H1 (cell line): ENCODE data around the gene HAND1. TPM values are rescaled to one million over a fixed set of nuclear protein-coding genes. Genes with fewer than 3 reads are reported as not detected.

Source experiments
- CTCF ChIA-PET: fragments of 300-600 bp; sonication (Branson Sonifier 250); formaldehyde crosslinking; loops from one replicate; lab custom pipeline; 2021; ENCODE audit not compliant: partially characterized antibody; lab: Charles Lee
- POLR2A ChIA-PET: fragments of 300-600 bp; sonication (Branson Sonifier 250); formaldehyde crosslinking; loops from one replicate; lab custom pipeline; 2021; ENCODE audit warnings: inconsistent platforms; ENCODE audit not compliant: partially characterized antibody; lab: Charles Lee
- DNase-seq, 2 experiments: peaks; one replicate each; pipeline versions ENCODE4 v3.0.0 to v3.0.0-alpha.2; 2010 to 2022; ENCODE audit warnings: low spot score in 2 of 2, low read depth in 1 of 2, mixed read lengths in 1 of 2
- FAIRE-seq: peaks from 2 replicates; lab custom pipeline; 2011; peaks lifted over from hg19 to GRCh38; lab: Jason Lieb, UNC
- H2AFZ ChIP-seq: 2 replicates; pipeline ENCODE4 v1.8.1; 2012; ENCODE audit warnings: low read length, inconsistent platforms
- H2AK5ac ChIP-seq: 2 replicates; pipeline ENCODE4 v1.6.1; 2013; ENCODE audit warnings: low read depth, low read length
- H2BK120ac ChIP-seq: replicated peaks from 2 replicates; pipeline ENCODE3; 2013; ENCODE audit warnings: low read depth, low read length, inconsistent platforms
- H2BK12ac ChIP-seq: 2 replicates; pipeline ENCODE4 v1.6.1; 2013; ENCODE audit warnings: low read depth, low read length
- H2BK15ac ChIP-seq: 2 replicates; pipeline ENCODE4 v1.6.1; 2013; ENCODE audit warnings: low read length
- H2BK20ac ChIP-seq: 2 replicates; pipeline ENCODE4 v1.6.1; 2013; ENCODE audit warnings: low read length
- H2BK5ac ChIP-seq: 2 replicates; pipeline ENCODE4 v1.6.1; 2013; ENCODE audit warnings: low read depth, low read length
- H3K14ac ChIP-seq: 2 replicates; pipeline ENCODE4 v1.6.1; 2013; ENCODE audit warnings: inconsistent platforms; ENCODE audit not compliant: insufficient read length
- H3K18ac ChIP-seq: 2 replicates; pipeline ENCODE4 v1.6.1; 2013; ENCODE audit warnings: low read length; ENCODE audit errors: extremely low read depth
- H3K23ac ChIP-seq: 2 replicates; pipeline ENCODE4 v1.6.1; 2013; ENCODE audit warnings: inconsistent platforms; ENCODE audit not compliant: insufficient read length
- H3K23me2 ChIP-seq: 2 replicates; pipeline ENCODE4 v1.6.1; 2013; ENCODE audit warnings: low read depth, low read length
- H3K27ac ChIP-seq: 2 replicates; pipeline ENCODE4 v1.6.1; 2011; ENCODE audit warnings: low read depth, low read length, inconsistent platforms
- H3K27me3 ChIP-seq, 4 experiments: replicated peaks in 1 of 4; 1 replicate in 1 of 4; 2 replicates in 3 of 4; pipeline versions ENCODE4 v1.6.1 to v1.8.1; 2011 to 2013; ENCODE audit warnings: low read length in 3 of 4, mild to moderate bottlenecking in 3 of 4, inconsistent platforms in 2 of 4, mixed read lengths in 2 of 4, moderate library complexity in 1 of 4; ENCODE audit not compliant: control insufficient read depth in 3 of 4, insufficient read depth in 3 of 4; ENCODE audit errors: extremely low read depth in 1 of 4
- H3K36me3 ChIP-seq, 4 experiments: 2 replicates each; pipeline versions ENCODE4 v1.6.1 to v1.8.1; 2011 to 2013; ENCODE audit warnings: mild to moderate bottlenecking in 4 of 4, low read length in 3 of 4, moderate library complexity in 2 of 4, control low read depth in 1 of 4, inconsistent platforms in 1 of 4; ENCODE audit not compliant: insufficient read depth in 4 of 4, control insufficient read depth in 2 of 4
- H3K4ac ChIP-seq: replicated peaks from 2 replicates; pipeline ENCODE3; 2013; ENCODE audit warnings: low read length, low read depth, mixed read lengths, inconsistent platforms; ENCODE audit not compliant: insufficient read length
- H3K4me1 ChIP-seq, 4 experiments: replicated peaks in 1 of 4; 1 replicate in 1 of 4; 2 replicates in 3 of 4; pipeline versions ENCODE4 v1.6.1 to v1.8.1; 2011 to 2013; ENCODE audit warnings: low read length in 3 of 4, inconsistent platforms in 2 of 4, mixed read lengths in 1 of 4; ENCODE audit not compliant: insufficient read depth in 4 of 4, control insufficient read depth in 3 of 4
- H3K4me2 ChIP-seq, 2 experiments: 2 replicates each; pipeline versions ENCODE4 v1.6.1 to v1.8.1; 2011 to 2013; ENCODE audit warnings: low read depth in 2 of 2, low read length in 2 of 2, control low read depth in 1 of 2, inconsistent platforms in 1 of 2, mild to moderate bottlenecking in 1 of 2; ENCODE audit not compliant: insufficient read depth in 1 of 2
- H3K4me3 ChIP-seq, 4 experiments: fragments of 200-600, 300-600 bp in 1 of 4; sonication (generic), shearing (Covaris generic), sonication (Bioruptor Twin) in 1 of 4; 2 replicates each; pipeline versions ENCODE4 v1.5.1 to v1.8.1; 2011 to 2016; ENCODE audit warnings: low read length in 4 of 4, low read depth in 3 of 4, control low read depth in 2 of 4, inconsistent platforms in 2 of 4, mild to moderate bottlenecking in 2 of 4, mixed read lengths in 1 of 4, moderate library complexity in 1 of 4; ENCODE audit not compliant: insufficient read depth in 2 of 4; ENCODE audit errors: extremely low read depth in 1 of 4
- H3K56ac ChIP-seq: replicated peaks from 2 replicates; pipeline ENCODE3; 2013; ENCODE audit warnings: low read depth, mild to moderate bottlenecking, mixed read lengths, low read length, inconsistent platforms; ENCODE audit not compliant: insufficient read length
- H3K79me1 ChIP-seq: 2 replicates; pipeline ENCODE4 v1.6.1; 2013; ENCODE audit warnings: low read depth, low read length, control low read depth
- H3K79me2 ChIP-seq, 2 experiments: 2 replicates each; pipeline versions ENCODE4 v1.6.1 to v1.8.1; 2012 to 2013; ENCODE audit warnings: low read length in 2 of 2, mild to moderate bottlenecking in 2 of 2, inconsistent platforms in 1 of 2; ENCODE audit not compliant: insufficient read depth in 2 of 2, control insufficient read depth in 1 of 2
- H3K9ac ChIP-seq, 4 experiments: replicated peaks in 1 of 4; 1 replicate in 1 of 4; 2 replicates in 3 of 4; pipeline versions ENCODE4 v1.6.1 to v1.8.1; 2011 to 2013; ENCODE audit warnings: low read depth in 3 of 4, low read length in 3 of 4, control low read depth in 2 of 4, mild to moderate bottlenecking in 2 of 4, moderate library complexity in 2 of 4, inconsistent platforms in 1 of 4; ENCODE audit errors: extremely low read depth in 1 of 4
- H3K9me3 ChIP-seq, 2 experiments: 2 replicates each; pipeline versions ENCODE4 v1.6.1 to v1.8.1; 2012 to 2013; ENCODE audit warnings: mild to moderate bottlenecking in 2 of 2, moderate library complexity in 2 of 2, control low read depth in 1 of 2, inconsistent platforms in 1 of 2, low read depth in 1 of 2, low read length in 1 of 2, mixed read lengths in 1 of 2; ENCODE audit not compliant: insufficient read depth in 2 of 2
- H4K20me1 ChIP-seq, 2 experiments: replicated peaks in 1 of 2; 2 replicates each; pipeline versions ENCODE3 to v1.8.1; 2011 to 2013; ENCODE audit warnings: inconsistent platforms in 2 of 2, low read length in 2 of 2, mild to moderate bottlenecking in 1 of 2; ENCODE audit not compliant: insufficient read depth in 2 of 2, control insufficient read depth in 1 of 2
- H4K5ac ChIP-seq: 2 replicates; pipeline ENCODE4 v1.6.1; 2013; ENCODE audit warnings: low read length, low read depth, mixed read lengths, inconsistent platforms; ENCODE audit not compliant: insufficient read length
- H4K8ac ChIP-seq: 2 replicates; pipeline ENCODE4 v1.8.0; 2013; ENCODE audit warnings: mild to moderate bottlenecking, moderate library complexity, low read length, inconsistent platforms; ENCODE audit not compliant: insufficient read depth; ENCODE audit errors: extremely low read depth
- H4K91ac ChIP-seq: replicated peaks from 2 replicates; pipeline ENCODE3; 2013; ENCODE audit warnings: low read length, mixed read lengths, inconsistent platforms; ENCODE audit not compliant: insufficient read length
- EP300 ChIP-seq, 2 experiments: IDR thresholded peaks; 1 replicate in 1 of 2; 2 replicates in 1 of 2; pipeline ENCODE4 v1.6.1; 2011 to 2012; ENCODE audit warnings: low read depth in 2 of 2, low read length in 2 of 2, mild to moderate bottlenecking in 2 of 2, borderline replicate concordance in 1 of 2, inconsistent platforms in 1 of 2, moderate library complexity in 1 of 2
- MAFK ChIP-seq: IDR thresholded peaks from 2 replicates; pipeline ENCODE4 v1.6.1; 2012; ENCODE audit warnings: low read depth, mild to moderate bottlenecking, improper control_type of control experiment, low read length
- RBBP5 ChIP-seq: IDR thresholded peaks from 2 replicates; pipeline ENCODE4 v1.7.1; 2012; ENCODE audit warnings: low read depth, mild to moderate bottlenecking, inconsistent platforms, low read length, moderate library complexity, borderline replicate concordance
- WGBS, 2 experiments: shearing (Covaris generic) in 1 of 2; methylation state at CpG; one replicate each; pipeline versions ENCODE4 v1.1.6 to v1.1.7; 2013 to 2015; ENCODE audit warnings: low lambda C conversion rate in 2 of 2, mixed read lengths in 2 of 2, inconsistent platforms in 1 of 2, low coverage in 1 of 2, missing lambda C conversion rate in 1 of 2; ENCODE audit not compliant: insufficient replicate concordance in 2 of 2, insufficient coverage in 1 of 2, insufficient read length in 1 of 2; ENCODE audit errors: extremely low coverage in 1 of 2, missing lambda C conversion rate in 1 of 2; 5-methylcytosine and 5-hydroxymethylcytosine counted together
- polyA plus RNA-seq, 7 experiments: library from polyadenylated mRNA; depleted of rRNA in 3 of 7; stranded (reverse) in 5 of 7; unstranded in 2 of 7; fragments of >200 nt in 5 of 7; fragments of 200-250 nt in 2 of 7; gene quantifications; 1 replicate in 5 of 7; 2 replicates in 1 of 7; 4 replicates in 1 of 7; pipeline versions ENCODE4 v1.2.1 to v1.2.3, GENCODE V29; 2011 to 2013; ENCODE audit warnings: missing spikeins in 2 of 7, mixed read lengths in 2 of 7
- total RNA-seq: library from RNA; stranded (reverse); fragmentation: NEBNext Ultra II Directional; extraction: Animal tissue kit (Norgen Biotek cat#: 25700); gene quantifications from 2 replicates; pipeline ENCODE4 v1.2.1, GENCODE V29; 2021
- TF ChIP-seq, protein P1 (sequence below): IDR thresholded peaks from 2 replicates; pipeline ENCODE4 v1.6.1; 2011; ENCODE audit warnings: low read length, improper control_type of control experiment

Gene HAND1
- total and polyA plus RNA-seq, 2 of the 8 experiments (the other 6 are each of a cell fraction or from before 2014, with no cell fraction given): 0.06 TPM; not detected in 1

DNA sequence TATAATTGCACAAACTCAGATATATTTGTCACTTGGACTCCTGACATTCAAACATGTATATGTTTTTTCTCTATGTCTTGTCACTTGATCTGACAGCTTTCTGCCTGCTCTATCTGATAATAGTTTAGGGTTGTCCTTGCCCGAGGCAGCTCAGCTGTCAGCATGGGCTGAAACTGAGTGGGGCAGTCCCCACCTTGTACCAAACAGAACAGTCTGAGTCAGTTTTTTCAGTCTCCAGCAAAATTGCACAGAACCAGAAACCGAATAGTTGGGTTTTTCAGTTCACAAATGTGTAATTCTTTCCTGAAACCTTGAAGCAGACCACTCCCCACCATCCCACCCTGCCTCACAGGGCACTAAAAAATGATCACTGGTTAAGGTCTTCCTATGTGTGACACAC is 9.5 kb upstream of the HAND1 start:
- H3K27me3 ChIP-seq: peaks cover 43 to 60% (median 54%) of the 10 kb centered on the region in 4 experiments
- H3K79me1 ChIP-seq: no peaks in the 10 kb centered on the region
- H4K20me1 ChIP-seq: peaks cover 2 to 13% of the 10 kb centered on the region in 2 experiments
- H3K18ac ChIP-seq: no peak overlapping the region
- DNase-seq (no peak), FAIRE-seq (no peak)
- H3K23me2 ChIP-seq: no peaks in the 10 kb centered on the region
- no peak overlapping the region for H4K91ac ChIP-seq
- H2AFZ ChIP-seq: no peak overlapping the region
- no peak overlapping the region for H2BK20ac ChIP-seq
- 61% methylated on average over 2 of the region's 2 CpGs; no CpG with 5 or more reads in 1 of the 2 experiments for WGBS, 2 experiments
- no peak overlapping the region for H3K4me2 ChIP-seq
- no peaks in the 10 kb centered on the region for H3K79me2 ChIP-seq
- no peak overlapping the region for H4K8ac ChIP-seq
- H2AK5ac ChIP-seq: no peak overlapping the region
- H4K5ac ChIP-seq: no peak overlapping the region
- H3K9me3 ChIP-seq: no peaks in the 10 kb centered on the region
- no peaks in the 10 kb centered on the region for H3K36me3 ChIP-seq
- no peak overlapping the region for H3K56ac ChIP-seq
- no peak overlapping the region for H3K23ac ChIP-seq
- H3K4ac ChIP-seq: no peak overlapping the region
- TF ChIP-seq, protein P1, sequence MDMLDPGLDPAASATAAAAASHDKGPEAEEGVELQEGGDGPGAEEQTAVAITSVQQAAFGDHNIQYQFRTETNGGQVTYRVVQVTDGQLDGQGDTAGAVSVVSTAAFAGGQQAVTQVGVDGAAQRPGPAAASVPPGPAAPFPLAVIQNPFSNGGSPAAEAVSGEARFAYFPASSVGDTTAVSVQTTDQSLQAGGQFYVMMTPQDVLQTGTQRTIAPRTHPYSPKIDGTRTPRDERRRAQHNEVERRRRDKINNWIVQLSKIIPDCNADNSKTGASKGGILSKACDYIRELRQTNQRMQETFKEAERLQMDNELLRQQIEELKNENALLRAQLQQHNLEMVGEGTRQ: no peak
- TF ChIP-seq RBBP5 (no peak), MAFK (no peak), EP300 (IDR thresholded peaks at IDR 0.05; ENCODE audit: borderline replicate concordance in 1 of 2, low read depth in 2 of 2, low read length in 2 of 2) (no peak)
- no peak overlapping the region for H3K14ac ChIP-seq
- no peak overlapping the region for H2BK5ac ChIP-seq
- no peak overlapping the region for H3K4me3 ChIP-seq
- H3K27ac ChIP-seq: no peak overlapping the region
- CTCF ChIA-PET: interaction anchor here (1.1 to 6.4 kb wide), 7 partner anchors 9 to 36 kb away, joined by 3 to 61 read pairs (median 7); no protein-coding TSS in a partner anchor
- POLR2A ChIA-PET: no interaction called here
- H2BK15ac ChIP-seq: no peak overlapping the region
- no peak overlapping the region for H2BK12ac ChIP-seq
- peaks cover 10 to 29% (median 19%) of the 10 kb centered on the region in 4 experiments; a peak in 6 of 7 replicates for H3K4me1 ChIP-seq
- no peak overlapping the region for H3K9ac ChIP-seq
- H2BK120ac ChIP-seq: no peak overlapping the region
